Urothelium cell line (cell line): ENCODE data around the gene ADAMTS2.

Experiments used
- DNase-seq: peaks from one replicate; pipeline ENCODE4 v3.0.0; 2011; ENCODE audit warnings: low spot score, mixed read lengths
- FAIRE-seq: peaks from 2 replicates; lab custom pipeline; 2011; peaks lifted over from hg19 to GRCh38; lab: Jason Lieb, UNC

The ADAMTS2 gene

GRCh38 chr5:179187681-179188575 lies 157.3 kb downstream of the ADAMTS2 start:
- FAIRE-seq = no peak
- no peak for DNase-seq

GRCh38 chr5:179187229-179187678 lies 158.0 kb downstream of the ADAMTS2 start:
- no peak for FAIRE-seq

GRCh38 chr5:179186801-179187200 lies 158.5 kb downstream of the ADAMTS2 start:
- FAIRE-seq (no peak), DNase-seq (no peak)

More at GRCh38 chr5:179187229-179187678, 158.0 kb downstream of the ADAMTS2 start:
- DNase-seq = no peak

- DNase-seq (no peak), FAIRE-seq (no peak)
Measured at GRCh38 chr5:179185941-179186411, 159.3 kb downstream of the ADAMTS2 start.

- FAIRE-seq = no peak
- DNase-seq = no peak
Measured at GRCh38 chr5:179185256-179185940, 159.9 kb downstream of the ADAMTS2 start.

GRCh38 chr5:179184521-179185050 lies 160.7 kb downstream of the ADAMTS2 start:
- FAIRE-seq (no peak), DNase-seq (no peak)

GRCh38 chr5:179183481-179183880 lies 161.8 kb downstream of the ADAMTS2 start:
- DNase-seq = no peak
- FAIRE-seq = no peak

GRCh38 chr5:179182601-179183000 lies 162.7 kb downstream of the ADAMTS2 start:
- FAIRE-seq = no peak
- no peak for DNase-seq

GRCh38 chr5:179181988-179182387 lies 163.3 kb downstream of the ADAMTS2 start:
- DNase-seq = no peak
- FAIRE-seq = no peak

GRCh38 chr5:179180921-179181645 lies 164.2 kb downstream of the ADAMTS2 start:
- DNase-seq = no peak
- FAIRE-seq = no peak

- DNase-seq = no peak
- FAIRE-seq = no peak
Measured at GRCh38 chr5:179180061-179180610, 165.1 kb downstream of the ADAMTS2 start.

GRCh38 chr5:179177711-179178575 lies 167.3 kb downstream of the ADAMTS2 start:
- FAIRE-seq (no peak), DNase-seq (no peak)

- no peak for DNase-seq
- FAIRE-seq = no peak
Measured at GRCh38 chr5:179176571-179177230, 168.6 kb downstream of the ADAMTS2 start.

- FAIRE-seq = no peak
- DNase-seq = no peak
Measured at GRCh38 chr5:179176166-179176565, 169.1 kb downstream of the ADAMTS2 start.

- FAIRE-seq = no peak
Measured at GRCh38 chr5:179171816-179172745, 173.2 kb downstream of the ADAMTS2 start.

GRCh38 chr5:179171251-179171815 lies 173.9 kb downstream of the ADAMTS2 start:
- DNase-seq (no peak), FAIRE-seq (no peak)

More at GRCh38 chr5:179171816-179172745, 173.2 kb downstream of the ADAMTS2 start:
- no peak for DNase-seq

- FAIRE-seq (no peak), DNase-seq (no peak)
Measured at GRCh38 chr5:179170606-179171005, 174.7 kb downstream of the ADAMTS2 start.

- DNase-seq = no peak
- no peak for FAIRE-seq
Measured at GRCh38 chr5:179169836-179170235, 175.4 kb downstream of the ADAMTS2 start.
